Natural killer cell (primary cell): ENCODE results near the gene RGS9BP. TPM values are rescaled to one million over a fixed set of nuclear protein-coding genes. Genes with fewer than 3 reads are reported as not detected.

Experiments
- ATAC-seq, 3 donors: fragments of 150-1000 bp in 2 of 3; fragments of 200-7000 bp in 1 of 3; cut with Tn5 transposase; 1 replicate in 1 of 3; 2 replicates in 2 of 3; pipeline ENCODE4 v1.10.0; 2021; ENCODE audit warnings: mild to moderate bottlenecking in 2 of 3, moderate library complexity in 2 of 3
- DNase-seq, 2 donors: peaks; one replicate each; pipeline versions ENCODE4 v3.0.0 to v3.0.0-alpha.2; 2013 to 2021; ENCODE audit warnings: mixed read lengths in 1 of 2
- H3K27ac ChIP-seq: one replicate; pipeline ENCODE4 v1.5.1; 2013; ENCODE audit warnings: mild to moderate bottlenecking, low read length
- H3K27me3 ChIP-seq: one replicate; pipeline ENCODE4 v1.6.1; 2013; ENCODE audit warnings: low read length; ENCODE audit not compliant: control insufficient read depth, insufficient read depth
- H3K36me3 ChIP-seq: one replicate; pipeline ENCODE4 v1.6.1; 2013; ENCODE audit warnings: low read length; ENCODE audit not compliant: control insufficient read depth, insufficient read depth
- H3K4me1 ChIP-seq: one replicate; pipeline ENCODE4 v1.6.1; 2013; ENCODE audit warnings: low read length; ENCODE audit not compliant: control insufficient read depth, insufficient read depth
- H3K4me3 ChIP-seq: one replicate; pipeline ENCODE4 v1.5.1; 2013; ENCODE audit warnings: low read length
- H3K9me3 ChIP-seq: one replicate; pipeline ENCODE4 v1.6.1; 2013; ENCODE audit warnings: low read length; ENCODE audit not compliant: control insufficient read depth, insufficient read depth
- H3K27ac Mint-ChIP-seq, 2 donors: one replicate each; pipeline ENCODE4 v1.8.0; 2022; ENCODE audit warnings: mild to moderate bottlenecking in 2 of 2, mixed read lengths in 2 of 2, moderate library complexity in 1 of 2
- H3K27me3 Mint-ChIP-seq, 2 donors: one replicate each; pipeline ENCODE4 v1.8.0; 2022; ENCODE audit warnings: low read depth in 2 of 2, mixed read lengths in 2 of 2
- H3K36me3 Mint-ChIP-seq: one replicate; pipeline ENCODE4 v1.8.0; 2022; ENCODE audit warnings: mixed read lengths
- H3K4me1 Mint-ChIP-seq, 2 donors: one replicate each; pipeline ENCODE4 v1.8.0; 2022; ENCODE audit warnings: mixed read lengths in 2 of 2
- H3K4me3 Mint-ChIP-seq: one replicate; pipeline ENCODE4 v1.8.0; 2022; ENCODE audit warnings: mild to moderate bottlenecking, moderate library complexity, mixed read lengths
- H3K9me3 Mint-ChIP-seq, 2 donors: one replicate each; pipeline ENCODE4 v1.8.0; 2022; ENCODE audit warnings: mixed read lengths in 2 of 2
- WGBS: methylation state at CpG from one replicate; pipeline ENCODE4 v1.1.7; 2013; ENCODE audit warnings: missing lambda C conversion rate; ENCODE audit not compliant: insufficient coverage; 5-methylcytosine and 5-hydroxymethylcytosine counted together
- intact Hi-C: fragments of 100-400 bp; cut with micrococcal nuclease; formaldehyde crosslinking; loops from one replicate; pipeline ENCODE4 v1.14.2; 2022
- total RNA-seq, 4 donors: library from RNA; stranded (reverse); fragments of 120-200 nt in 1 of 4; gene quantifications; one replicate each; pipeline versions ENCODE4 v1.2.3 to v1.2.4, GENCODE V29; 2013 to 2022
- TF ChIP-seq, protein P1 (sequence below): fragments of 200-600 bp; IDR thresholded peaks from one replicate; pipeline ENCODE4 v1.8.0; 2022; ENCODE audit warnings: antibody characterized with exemption

RGS9BP gene
- total RNA-seq, 3 donors from 2014 or later (not counting 1 experiment from before 2014, with no cell fraction given): 0.12 to 0.41 (median 0.40) TPM

DNA sequence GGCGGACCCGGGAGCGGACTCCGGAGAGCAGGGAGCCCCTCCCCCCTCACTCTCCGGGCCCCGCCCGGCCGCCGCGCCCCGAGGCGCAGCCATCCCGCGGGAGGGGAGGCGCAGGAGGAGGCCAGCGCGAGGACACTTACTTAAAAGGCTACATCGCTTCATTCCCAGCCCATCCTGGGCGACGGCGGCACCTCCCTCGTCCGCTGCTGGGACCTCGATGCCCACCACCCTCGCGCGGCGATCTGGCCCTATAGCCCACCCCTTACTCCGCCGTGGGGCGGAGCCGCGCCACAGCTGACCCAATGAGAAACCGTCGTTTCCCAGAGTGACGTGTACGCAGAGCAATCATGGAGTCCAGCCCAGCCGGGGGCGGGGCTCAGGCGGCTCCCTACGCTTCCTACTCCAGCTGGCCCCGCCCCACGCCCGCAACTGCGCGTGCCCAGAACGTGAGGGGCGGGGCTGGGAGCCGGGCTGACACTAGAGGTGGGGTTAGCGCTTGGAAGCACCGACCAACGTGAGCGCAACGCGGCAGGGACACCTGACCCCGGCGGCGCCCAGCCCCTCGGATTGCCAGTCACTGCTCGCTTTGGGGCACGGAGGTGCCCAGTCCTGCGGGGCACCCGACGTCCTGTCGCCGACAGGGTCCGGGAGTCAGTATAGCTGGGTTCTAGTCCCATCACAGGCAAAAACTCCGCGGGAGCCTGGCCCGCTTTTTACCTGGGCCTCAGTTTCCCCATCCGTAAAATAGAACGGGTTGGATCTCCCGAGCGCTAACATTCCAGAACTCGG, 523 bp upstream of the RGS9BP start, which contains the start of gene ANKRD27:
Gene ANKRD27, minus strand, starts transcription at position 250 of the 789 bp plus-strand sequence. CDS start 16,165 bp downstream, outside the sequence.
- Mint-ChIP-seq H3K4me3 (peak within 1 kb of the TSS; percentile 99), H3K4me1 (peaks cover 34 to 50% of the 10 kb centered on the region in 2 donors), H3K27me3 (peaks cover 8 to 11% of the 10 kb centered on the region in 2 donors), H3K36me3 (no peaks in the 10 kb centered on the region), H3K9me3 (no peaks in the 10 kb centered on the region), H3K27ac (peak within 1 kb of the TSS; percentile 79 to 84)
- peaks cover 7% of the 10 kb centered on the region for H3K27me3 ChIP-seq
- under 1% methylated on average over 75 of the region's 75 CpGs for WGBS
- ATAC-seq (peak; percentile 92 to 97 (median 94)), DNase-seq (peak; percentile 99)
- H3K36me3 ChIP-seq: no peaks in the 10 kb centered on the region
- TF ChIP-seq, protein P1, sequence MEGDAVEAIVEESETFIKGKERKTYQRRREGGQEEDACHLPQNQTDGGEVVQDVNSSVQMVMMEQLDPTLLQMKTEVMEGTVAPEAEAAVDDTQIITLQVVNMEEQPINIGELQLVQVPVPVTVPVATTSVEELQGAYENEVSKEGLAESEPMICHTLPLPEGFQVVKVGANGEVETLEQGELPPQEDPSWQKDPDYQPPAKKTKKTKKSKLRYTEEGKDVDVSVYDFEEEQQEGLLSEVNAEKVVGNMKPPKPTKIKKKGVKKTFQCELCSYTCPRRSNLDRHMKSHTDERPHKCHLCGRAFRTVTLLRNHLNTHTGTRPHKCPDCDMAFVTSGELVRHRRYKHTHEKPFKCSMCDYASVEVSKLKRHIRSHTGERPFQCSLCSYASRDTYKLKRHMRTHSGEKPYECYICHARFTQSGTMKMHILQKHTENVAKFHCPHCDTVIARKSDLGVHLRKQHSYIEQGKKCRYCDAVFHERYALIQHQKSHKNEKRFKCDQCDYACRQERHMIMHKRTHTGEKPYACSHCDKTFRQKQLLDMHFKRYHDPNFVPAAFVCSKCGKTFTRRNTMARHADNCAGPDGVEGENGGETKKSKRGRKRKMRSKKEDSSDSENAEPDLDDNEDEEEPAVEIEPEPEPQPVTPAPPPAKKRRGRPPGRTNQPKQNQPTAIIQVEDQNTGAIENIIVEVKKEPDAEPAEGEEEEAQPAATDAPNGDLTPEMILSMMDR: no peak
- no peaks in the 10 kb centered on the region for H3K9me3 ChIP-seq
- peak within 1 kb of the TSS; percentile 54 for H3K4me3 ChIP-seq
- H3K4me1 ChIP-seq: peaks cover 57% of the 10 kb centered on the region
- intact Hi-C loops: loop anchor here (1.0 to 5.0 kb wide), 3 partner anchors 18 to 392 kb away; partner anchors contain the start of gene FAAP24
- peak within 1 kb of the TSS; percentile 63 for H3K27ac ChIP-seq

DNA sequence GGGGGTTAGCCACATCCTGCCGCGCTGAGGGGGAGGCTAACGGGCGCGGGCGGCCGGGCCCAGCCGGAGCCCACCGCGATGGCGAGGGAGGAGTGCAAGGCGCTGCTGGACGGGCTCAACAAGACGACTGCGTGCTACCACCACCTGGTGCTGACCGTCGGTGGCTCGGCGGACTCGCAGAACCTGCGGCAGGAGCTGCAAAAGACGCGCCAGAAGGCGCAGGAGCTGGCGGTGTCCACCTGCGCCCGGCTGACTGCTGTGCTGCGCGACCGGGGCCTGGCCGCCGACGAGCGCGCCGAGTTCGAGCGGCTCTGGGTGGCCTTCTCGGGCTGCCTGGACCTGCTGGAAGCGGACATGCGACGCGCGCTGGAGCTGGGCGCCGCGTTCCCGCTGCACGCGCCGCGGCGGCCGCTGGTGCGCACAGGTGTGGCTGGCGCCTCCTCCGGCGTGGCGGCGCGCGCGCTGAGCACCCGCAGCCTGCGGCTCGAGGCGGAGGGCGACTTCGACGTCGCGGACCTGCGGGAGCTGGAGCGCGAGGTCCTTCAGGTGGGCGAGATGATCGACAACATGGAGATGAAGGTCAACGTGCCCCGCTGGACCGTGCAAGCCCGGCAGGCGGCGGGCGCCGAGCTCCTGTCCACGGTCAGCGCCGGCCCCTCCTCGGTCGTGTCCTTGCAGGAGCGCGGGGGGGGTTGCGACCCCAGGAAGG, 692 bp downstream of the RGS9BP start:
- Mint-ChIP-seq H3K36me3 (no peaks in the 10 kb centered on the region), H3K27ac (peak overlapping the region in 1 of 2 donors; percentile 84), H3K4me1 (peaks cover 32 to 49% of the 10 kb centered on the region in 2 donors), H3K9me3 (no peaks in the 10 kb centered on the region), H3K27me3 (peaks cover 8 to 11% of the 10 kb centered on the region in 2 donors), H3K4me3 (peak overlapping the region; percentile 99)
- 5% methylated on average over 93 of the region's 93 CpGs for WGBS
- H3K4me1 ChIP-seq: peaks cover 46% of the 10 kb centered on the region
- intact Hi-C loops: no loop called here
- H3K9me3 ChIP-seq: no peaks in the 10 kb centered on the region
- H3K27ac ChIP-seq: no peak overlapping the region
- ATAC-seq (no peak), DNase-seq (peak in 1 of 2 donors; percentile 64)
- no peaks in the 10 kb centered on the region for H3K36me3 ChIP-seq
- H3K27me3 ChIP-seq: peaks cover 7% of the 10 kb centered on the region
- peak overlapping the region; percentile 54 for H3K4me3 ChIP-seq
- TF ChIP-seq, protein P1: no peak

DNA sequence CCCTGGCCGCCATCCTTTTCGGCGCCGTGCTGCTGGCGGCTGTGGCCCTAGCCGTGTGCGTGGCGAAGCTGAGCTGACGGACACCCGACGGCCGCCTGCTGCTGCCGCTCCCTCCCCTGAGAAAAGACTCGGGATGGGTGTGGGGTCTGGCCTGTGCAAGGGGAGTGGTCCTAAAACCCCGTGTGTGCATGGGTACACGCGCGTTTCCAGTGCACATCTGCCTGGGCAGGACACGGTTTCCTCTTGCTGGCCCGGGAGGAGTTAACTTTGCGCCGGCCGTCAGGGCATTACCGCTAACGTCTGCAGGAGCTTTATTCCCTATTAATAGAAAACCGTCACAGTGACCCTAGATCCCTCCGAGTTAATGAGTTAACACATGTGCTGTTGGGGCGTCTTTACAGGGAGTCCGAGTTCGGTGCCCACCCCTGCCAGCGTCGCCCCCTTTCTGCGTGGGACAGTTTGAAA, 1.3 kb downstream of the RGS9BP start:
- Histone ChIP-seq H3K27ac (no peak overlapping the region), H3K27me3 (peaks cover 7% of the 10 kb centered on the region), H3K9me3 (no peaks in the 10 kb centered on the region), H3K4me3 (no peak overlapping the region), H3K4me1 (peaks cover 40% of the 10 kb centered on the region), H3K36me3 (no peaks in the 10 kb centered on the region)
- no peak for ATAC-seq
- peaks cover 26 to 43% of the 10 kb centered on the region in 2 donors for H3K4me1 Mint-ChIP-seq
- H3K36me3 Mint-ChIP-seq: no peaks in the 10 kb centered on the region
- intact Hi-C loops: no loop called here
- peaks cover 8 to 11% of the 10 kb centered on the region in 2 donors for H3K27me3 Mint-ChIP-seq
- H3K27ac Mint-ChIP-seq: no peak overlapping the region
- DNase-seq: no peak
- no peaks in the 10 kb centered on the region for H3K9me3 Mint-ChIP-seq
- H3K4me3 Mint-ChIP-seq: peak overlapping the region; percentile 71
- TF ChIP-seq, protein P1: no peak
- WGBS: 27% methylated on average over 33 of the region's 33 CpGs
